K562 (cell line): ENCODE results near the gene WNT3. TPM values are rescaled to one million over a fixed set of nuclear protein-coding genes. Genes with fewer than 3 reads are reported as not detected.

Source experiments
- ARID4B ChIP-seq: sonication (generic); formaldehyde crosslinking; IDR thresholded peaks from 2 replicates; pipeline ENCODE4 v1.8.0; 2022; ENCODE audit warnings: mild to moderate bottlenecking, missing genetic modification reagents
- MTA1 ChIP-seq: fragments of 450-650 bp; IDR thresholded peaks from 2 replicates; pipeline ENCODE4 v1.6.1; 2017; ENCODE audit warnings: borderline replicate concordance
- THAP12 ChIP-seq: fragments of 250-450 bp; sonication (Bioruptor Pico); IDR thresholded peaks from 2 replicates; pipeline ENCODE4 v1.9.0; 2021; ENCODE audit warnings: mild to moderate bottlenecking, inconsistent platforms
- polyA plus RNA-seq, 8 experiments: library from polyadenylated mRNA; depleted of rRNA in 4 of 8; stranded (reverse) in 5 of 8; unstranded in 3 of 8; fragments of >200 nt; fragmentation: Nextera tagmentation in 2 of 8; fragmentation: Illumina TruSeq in 1 of 8; extraction: Ambion mirVana in 2 of 8; extraction: Trizol in 1 of 8; gene quantifications; 2 replicates each; pipeline versions ENCODE4 v1.2.1 to v1.2.3, GENCODE V29; 2011 to 2014; ENCODE audit warnings: inconsistent platforms in 1 of 8, missing spikeins in 1 of 8
- total RNA-seq, 7 experiments: library from RNA; depleted of rRNA in 6 of 7; stranded (reverse); fragments of >200 nt in 6 of 7; fragmentation: Illumina TruSeq in 2 of 7; extraction: Trizol in 2 of 7; gene quantifications; 2 replicates each; pipeline versions ENCODE4 v1.2.1 to v1.2.3, GENCODE V29; 2011 to 2021; ENCODE audit warnings: low replicate concordance in 1 of 7

WNT3 gene
- total and polyA plus RNA-seq, 9 of the 15 experiments (the other 6 are each of a cell fraction or from before 2014, with no cell fraction given), result 1.5 to 6.1 (median 3.3) TPM

- TF ChIP-seq THAP12 (no peak), ARID4B (CRISPR knock-in tag) (no peak), MTA1 (no peak)
These were observed 13.9 kb upstream of the WNT3 start (continued) for GRCh38 chr17:46832331-46832821.
